GM21526 (cell line): ENCODE results near the gene NAGLU.
"Not testable (repeated sequence)": the region's sequence is repeated elsewhere in the genome, so short reads cannot be mapped to it uniquely, and the experiment has no call there.

Experiments used
- ATAC-seq: cut with Tn5 transposase; IDR thresholded peaks from one replicate; pipeline ENCODE4 v1.9.1; 2021; ENCODE audit warnings: moderate library complexity; ENCODE audit not compliant: unreplicated experiment, low FRiP score

Gene NAGLU

DNA sequence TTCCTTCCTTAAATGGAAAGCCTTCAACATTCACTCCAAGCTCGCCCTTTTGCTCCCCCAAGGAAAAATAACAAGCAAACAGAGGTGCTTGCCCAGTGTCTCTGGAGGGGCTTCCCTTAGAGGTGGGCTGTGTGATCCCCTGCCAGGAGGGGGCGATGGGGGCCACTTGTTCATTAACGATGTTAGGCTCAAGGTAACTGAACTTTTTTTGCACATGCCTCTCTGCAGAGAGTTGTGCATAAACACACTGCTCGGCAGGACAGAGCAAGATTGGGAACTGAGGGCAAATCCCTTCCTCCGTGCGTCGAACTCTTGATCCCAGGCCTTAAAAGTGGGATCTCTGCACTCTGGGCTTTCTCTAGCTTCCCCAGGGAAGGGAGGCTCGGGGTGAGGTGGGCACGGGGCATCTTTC is 15.5 kb upstream of the NAGLU start:
- no peak for ATAC-seq

DNA sequence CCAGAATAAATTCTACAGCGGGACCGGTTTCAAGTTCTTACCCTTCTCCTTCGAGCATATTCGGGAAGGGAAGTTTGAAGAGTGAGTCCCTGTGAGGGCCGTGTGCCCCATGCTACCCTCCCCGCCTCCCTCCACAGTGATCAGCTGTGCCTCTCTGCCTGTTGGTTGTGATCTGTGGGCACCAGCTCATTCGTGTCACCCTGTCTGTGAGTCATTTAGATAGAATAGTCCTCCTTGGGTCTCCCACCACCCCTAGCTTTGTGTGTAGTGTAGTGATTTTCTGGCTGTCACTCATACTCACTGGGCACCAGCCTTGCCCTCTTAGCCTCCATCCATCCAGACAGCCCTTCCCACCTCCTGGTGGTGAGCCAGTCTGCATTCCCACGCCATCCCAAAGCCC is 15.0 kb upstream of the NAGLU start:
- ATAC-seq = no peak

DNA sequence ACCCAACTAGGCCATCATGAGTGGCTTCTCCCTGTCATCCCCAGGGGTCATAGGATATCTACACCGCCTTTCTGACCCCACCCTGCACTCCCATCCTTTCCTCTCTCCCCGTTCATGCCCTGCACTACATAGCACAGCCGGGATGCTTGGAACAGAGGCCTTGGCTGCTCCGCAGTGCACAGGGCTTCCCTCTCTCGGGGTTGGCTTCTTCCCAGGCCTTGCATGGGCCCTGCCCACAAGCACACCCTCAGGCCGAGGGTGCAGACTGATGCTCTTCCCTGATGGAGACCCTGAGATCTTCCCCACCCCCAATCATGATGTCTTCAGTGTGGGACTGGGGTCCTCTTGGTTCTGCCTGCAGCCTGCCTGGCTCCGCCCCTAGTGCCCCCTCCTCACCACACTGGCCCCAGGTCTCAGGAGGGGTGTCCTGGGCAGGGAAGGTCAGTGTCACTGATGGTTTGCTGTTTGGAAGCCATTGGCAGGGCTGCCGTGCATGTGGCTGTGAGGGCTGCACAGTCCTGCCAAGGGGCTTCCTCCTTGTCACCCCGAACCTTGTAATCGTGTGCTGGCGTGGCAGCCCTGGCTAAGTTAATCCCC is 14.3 kb upstream of the NAGLU start:
- ATAC-seq = no peak

DNA sequence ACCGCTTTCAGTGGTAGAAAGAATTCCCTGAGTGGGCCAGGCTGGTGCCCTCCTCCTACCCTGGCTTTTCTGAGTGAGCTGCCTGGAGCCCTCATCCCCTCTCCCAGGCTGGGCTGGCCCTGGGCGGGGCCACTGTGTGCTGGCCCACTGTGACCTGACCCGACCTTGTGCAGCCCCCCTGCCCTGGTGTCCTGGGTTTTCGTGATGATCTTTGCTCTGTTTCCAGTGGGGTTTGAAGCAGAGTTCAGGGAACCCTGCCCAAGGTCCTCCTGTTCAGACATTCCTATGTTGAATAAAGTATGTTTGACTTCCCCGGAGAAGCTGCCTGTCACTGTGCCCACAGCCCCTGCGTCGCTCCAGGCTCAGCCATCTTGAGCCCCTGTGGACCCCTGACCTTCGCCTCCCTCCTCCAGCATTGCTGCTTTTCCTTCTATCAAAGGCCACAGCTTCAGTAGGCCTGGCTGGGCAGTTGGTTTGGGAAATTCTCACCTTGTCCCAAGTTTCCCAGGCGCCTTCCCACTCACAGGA is 13.7 kb upstream of the NAGLU start:
- ATAC-seq = no peak

DNA sequence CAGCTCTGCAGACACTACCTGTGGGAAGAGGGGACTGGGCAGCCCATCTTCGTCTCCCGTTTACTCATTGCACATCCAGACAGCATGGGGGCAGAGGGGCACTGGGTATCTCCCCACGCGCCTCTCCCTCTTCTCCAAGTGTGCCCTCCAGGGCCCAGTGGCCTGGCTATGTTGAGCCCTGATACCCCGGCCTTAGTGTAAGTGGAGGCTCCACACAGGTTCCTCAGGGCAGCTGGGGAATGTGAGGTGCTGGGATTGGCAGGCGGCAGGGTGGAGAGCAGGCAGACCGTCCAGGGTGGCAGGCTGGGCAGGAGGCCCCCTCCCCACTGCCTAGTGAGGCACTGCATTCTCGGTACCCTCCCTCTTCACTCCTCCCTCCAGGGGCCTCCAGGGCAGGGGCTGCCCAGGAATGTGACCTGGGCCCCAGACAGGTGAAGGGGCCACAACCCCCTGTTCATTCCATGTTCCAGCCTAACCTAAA is 13.2 kb upstream of the NAGLU start:
- no peak for ATAC-seq

DNA sequence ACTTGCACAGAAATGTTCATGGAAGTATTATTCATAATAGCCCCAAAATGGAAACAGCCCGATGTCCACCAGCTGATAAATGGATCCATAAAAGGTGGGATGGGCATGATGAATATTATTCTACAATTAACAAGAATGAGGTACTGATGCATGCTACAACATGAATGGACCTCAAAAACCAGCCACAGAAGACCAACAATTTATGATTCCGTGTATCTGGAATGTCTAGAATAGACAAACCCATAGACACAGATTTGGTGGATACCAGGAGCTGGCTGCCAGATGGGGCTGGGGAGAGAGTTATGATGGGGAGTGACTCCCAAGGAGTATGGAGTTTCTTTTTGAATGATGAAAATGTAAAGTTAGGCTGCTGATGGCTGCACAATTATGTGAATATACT is 10.8 kb upstream of the NAGLU start:
- ATAC-seq = no peak

DNA sequence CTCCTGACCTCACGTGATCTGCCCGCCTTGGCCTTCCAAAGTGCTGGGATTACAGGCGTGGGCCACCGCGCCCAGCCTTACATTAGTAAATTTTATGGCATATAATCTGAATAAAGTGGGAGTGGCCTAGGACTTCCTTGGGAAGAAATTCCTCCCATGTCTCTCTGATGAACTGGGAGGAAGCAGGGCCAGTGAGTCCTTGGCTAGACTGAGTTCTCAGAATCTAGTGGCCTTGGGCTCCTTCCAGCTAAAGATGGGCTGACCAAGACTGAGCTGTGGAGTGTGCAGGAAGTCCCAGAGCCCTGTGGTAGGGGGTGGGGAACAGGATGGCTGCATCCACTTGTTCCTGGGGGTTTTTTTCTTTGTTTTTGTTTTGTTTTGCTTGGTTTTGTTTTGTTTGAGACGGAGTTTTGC is 10.0 kb upstream of the NAGLU start:
- no peak for ATAC-seq

DNA sequence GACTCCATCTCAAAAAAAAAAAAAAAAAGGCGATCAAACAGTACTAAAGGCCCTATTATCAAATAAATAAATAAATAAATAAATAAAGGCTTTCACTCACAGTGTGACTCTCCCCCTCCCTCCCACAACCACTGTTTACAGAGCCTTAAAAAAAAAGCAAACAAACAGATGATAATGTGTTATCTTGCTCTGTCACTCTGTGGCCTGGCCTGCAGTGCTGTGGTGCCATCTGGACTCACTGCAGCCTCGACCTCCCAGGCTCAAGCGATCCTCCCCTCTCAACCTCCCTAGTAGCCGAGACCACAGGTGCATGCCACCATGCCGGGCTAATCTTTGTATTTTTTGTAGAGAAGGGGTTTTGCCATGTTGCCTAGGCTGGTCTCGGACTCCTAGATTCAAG is 8.1 kb upstream of the NAGLU start:
- no peak for ATAC-seq

DNA sequence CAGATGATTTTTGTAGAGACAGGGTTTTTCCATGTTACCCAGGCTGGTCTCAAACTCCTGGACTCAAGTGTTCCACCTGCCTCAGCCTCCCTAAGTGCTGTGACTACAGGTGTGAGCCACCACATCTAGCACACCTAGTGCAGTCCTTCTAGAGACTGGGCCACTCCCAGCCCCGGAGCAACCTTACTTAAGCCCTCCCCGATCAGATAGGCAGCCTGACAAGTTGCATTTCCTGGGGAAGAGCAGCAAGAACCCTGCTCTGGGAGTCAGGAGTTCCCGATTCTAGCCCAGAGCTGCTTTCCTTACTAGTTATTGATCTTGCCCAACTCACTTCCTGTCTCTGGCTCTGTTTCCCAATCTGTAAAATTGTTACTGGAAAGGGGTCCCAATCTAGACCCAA is 7.0 kb upstream of the NAGLU start:
- no peak for ATAC-seq

DNA sequence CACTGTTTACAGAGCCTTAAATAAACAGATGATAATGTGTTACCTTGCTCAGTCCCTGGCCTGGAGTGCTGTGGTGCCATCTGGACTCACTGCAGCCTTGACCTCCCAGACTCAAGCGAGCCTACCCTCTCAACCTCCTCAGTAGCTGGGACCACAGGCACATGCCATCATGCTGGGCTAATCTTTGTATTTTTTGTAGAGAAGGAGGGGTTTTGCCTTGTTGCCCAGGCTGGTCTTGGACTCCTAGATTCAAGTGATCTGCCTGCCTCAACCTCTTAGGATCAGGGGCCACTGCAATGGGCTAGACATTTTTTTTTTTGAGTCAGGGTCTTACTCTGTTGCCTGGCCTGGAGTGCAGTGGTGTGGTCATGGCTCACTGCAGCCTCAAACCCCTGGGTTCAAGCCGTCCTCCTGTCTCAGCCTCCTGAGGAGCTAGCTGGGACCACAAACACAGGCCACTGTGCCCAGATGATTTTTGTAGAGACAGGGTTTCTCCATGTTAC is 5.0 kb upstream of the NAGLU start:
- no peak for ATAC-seq

DNA sequence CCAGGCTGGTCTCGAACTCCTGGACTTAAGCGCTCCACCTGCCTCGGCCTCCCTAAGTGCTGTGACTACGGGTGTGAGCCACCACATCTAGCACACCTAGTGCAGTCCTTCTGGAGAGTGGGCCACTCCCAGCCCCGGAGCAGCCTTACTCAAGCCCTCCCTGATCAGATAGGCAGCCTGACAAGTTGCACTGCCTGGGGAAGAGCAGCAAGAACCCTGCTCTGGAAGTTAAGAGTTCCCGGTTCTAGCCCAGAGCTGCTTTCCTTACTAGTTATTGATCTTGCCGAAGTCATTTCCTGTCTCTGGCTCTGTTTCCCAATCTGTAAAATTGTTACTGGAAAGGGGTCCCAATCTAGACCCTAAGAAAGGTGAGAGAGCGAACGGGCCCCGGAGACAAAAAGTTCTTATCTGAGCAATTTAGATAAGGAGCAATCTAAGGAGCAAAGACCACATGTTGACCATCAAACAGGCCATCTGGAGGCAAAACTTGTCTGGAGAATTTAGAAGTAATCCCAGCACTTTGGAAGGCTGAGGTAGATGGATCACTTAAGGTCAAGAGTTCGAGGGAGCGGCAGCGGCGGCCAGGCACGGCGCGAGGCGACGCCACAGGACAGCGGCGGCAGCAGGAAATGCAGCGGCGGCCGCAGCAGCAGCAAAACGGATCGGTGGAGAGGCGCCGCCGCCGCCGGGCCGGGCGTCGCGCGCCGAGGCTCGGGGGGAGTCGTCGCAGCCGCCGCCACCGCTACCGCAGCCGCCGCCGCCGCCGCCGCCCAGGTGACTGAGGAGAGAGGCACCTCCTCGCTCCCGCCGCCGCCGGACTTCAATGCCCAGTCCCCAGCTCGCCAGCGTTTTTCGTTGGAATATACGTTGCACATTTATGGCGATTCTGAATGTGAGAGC is 4.3 kb upstream of the NAGLU start:
- no peak for ATAC-seq

DNA sequence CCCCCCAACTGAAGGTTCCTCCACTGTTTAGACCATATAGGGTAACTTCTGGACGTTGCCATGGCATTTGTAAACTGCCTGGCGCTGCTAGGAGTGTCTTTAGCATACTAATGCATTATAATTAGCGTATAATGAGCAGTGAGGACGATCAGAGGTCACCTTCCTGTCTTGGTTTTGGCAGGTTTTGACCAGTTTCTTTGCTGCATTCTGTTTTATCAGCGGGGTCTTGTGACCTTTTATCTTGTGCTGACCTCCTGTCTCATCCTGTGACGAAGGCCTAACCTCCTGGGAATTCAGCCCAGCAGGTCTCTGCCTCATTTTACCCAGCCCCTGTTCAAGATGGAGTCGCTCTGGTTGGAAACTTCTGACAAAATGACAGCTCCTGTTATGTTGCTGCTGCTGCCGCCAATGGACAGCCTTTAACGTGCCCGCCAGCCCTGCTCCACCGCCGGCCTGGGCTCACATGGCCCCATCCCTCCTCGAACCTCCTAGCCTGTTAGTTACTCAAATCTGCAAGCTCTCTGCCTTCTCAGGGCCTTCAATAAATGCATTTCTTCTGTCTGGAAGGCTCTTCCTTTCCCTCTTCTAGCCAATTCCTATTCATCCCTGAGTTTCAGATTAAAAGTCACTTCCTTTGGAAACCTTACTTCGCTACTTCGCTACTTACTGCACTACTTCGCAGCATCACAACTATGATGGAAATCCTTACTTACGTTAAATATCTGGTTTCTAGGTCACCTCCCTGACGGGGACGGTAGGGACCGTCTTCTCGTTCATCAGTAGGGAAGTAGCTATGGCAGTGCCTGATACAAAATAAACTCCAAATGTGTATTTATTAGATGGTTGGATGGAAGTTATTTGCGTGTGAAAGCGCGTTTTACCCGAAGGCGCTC is 640 bp upstream of the NAGLU start:
- ATAC-seq = no peak

DNA sequence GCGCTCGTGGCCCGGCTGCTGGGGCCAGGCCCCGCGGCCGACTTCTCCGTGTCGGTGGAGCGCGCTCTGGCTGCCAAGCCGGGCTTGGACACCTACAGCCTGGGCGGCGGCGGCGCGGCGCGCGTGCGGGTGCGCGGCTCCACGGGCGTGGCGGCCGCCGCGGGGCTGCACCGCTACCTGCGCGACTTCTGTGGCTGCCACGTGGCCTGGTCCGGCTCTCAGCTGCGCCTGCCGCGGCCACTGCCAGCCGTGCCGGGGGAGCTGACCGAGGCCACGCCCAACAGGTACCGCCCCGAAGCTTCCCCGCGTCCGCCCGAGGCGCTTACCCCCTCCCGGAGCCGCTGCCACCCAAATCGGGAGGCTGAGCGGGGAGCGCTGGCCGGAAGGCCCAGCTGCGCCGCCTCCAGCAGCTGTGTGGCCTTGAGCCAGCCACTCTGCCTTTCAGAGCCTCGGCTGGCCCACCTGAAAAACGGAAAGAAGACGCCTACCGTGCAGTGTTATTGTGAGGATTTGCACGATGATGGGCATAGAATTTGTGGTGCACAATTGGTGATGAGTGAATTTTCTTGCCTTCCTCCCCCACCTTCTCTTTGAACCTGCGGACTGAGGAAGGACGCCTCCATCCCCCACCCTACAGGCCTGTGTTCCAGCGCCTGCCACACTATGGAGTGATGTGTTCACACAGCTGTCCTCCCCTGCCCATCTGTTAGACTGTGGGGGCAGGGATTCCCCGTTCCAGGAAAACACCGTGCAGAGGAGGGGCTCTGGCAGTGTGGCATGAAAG is 523 bp downstream of the NAGLU start:
- peak; percentile 55 for ATAC-seq

DNA sequence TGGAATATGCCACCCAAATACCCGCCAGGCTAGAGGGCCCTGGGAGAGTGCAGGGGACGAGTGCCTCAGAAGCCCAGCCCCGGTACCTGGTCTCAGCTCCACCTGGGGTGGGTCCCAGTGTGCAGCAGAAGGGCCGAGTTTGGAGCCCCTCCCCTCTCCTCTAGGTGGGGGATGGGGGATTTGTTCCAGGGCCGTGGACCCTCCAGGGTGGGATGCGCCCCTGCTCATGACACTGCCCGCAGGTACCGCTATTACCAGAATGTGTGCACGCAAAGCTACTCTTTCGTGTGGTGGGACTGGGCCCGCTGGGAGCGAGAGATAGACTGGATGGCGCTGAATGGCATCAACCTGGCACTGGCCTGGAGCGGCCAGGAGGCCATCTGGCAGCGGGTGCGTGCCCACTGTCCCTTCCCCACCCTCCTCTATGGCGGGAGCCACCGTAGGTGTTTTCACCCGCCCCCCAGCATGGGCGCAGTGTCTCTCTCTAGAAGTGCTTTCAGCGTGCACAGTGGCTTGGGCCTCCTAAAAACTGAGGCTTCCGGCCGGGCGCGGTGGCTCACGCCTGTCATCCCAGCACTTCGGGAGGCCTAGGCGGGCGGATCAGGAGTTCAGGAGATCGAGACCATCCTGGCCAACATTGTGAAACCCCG is 1.2 kb downstream of the NAGLU start:
- ATAC-seq = no peak

DNA sequence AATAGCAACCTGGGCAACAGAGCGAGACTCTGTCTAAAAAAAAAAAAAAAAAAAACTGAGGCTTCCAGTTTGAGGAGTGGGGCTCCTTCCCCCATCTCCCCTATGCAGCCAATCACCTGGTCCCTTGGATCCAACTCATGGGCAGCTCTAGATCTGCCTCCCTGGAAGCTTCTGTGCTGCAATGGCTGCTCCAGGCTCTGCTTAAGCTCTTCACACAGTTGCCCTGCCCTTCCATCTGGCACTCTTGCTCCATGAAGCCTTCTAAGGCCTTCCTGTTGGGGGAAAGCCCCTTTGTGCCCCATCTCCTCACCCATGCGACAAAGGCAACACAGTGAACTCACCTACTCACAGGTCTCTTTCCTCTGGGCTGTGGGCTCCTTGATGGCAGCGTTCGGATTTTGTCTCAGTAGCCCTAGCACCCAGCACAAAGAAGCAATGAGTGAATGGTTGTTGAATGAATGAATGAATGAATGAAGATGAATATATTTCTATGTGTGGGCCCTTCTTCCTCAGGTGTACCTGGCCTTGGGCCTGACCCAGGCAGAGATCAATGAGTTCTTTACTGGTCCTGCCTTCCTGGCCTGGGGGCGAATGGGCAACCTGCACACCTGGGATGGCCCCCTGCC is 1.9 kb downstream of the NAGLU start:
- ATAC-seq = no peak

DNA sequence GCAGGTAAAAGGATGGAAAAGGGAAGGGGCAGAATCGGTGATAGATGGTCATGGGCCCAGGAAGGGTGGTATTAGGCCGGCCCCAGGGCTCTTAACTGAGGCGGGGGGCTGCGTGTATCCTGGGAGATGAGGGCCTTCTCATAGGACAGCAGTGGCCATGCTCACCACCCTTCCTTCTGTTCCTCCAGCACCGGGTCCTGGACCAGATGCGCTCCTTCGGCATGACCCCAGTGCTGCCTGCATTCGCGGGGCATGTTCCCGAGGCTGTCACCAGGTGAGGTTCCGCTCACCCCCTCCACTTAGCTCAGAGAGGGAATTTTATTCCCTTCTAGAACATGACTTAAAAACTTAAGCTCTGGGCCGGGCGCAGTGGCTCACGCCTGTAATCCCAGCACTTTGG is 2.4 kb downstream of the NAGLU start:
- ATAC-seq = no peak

DNA sequence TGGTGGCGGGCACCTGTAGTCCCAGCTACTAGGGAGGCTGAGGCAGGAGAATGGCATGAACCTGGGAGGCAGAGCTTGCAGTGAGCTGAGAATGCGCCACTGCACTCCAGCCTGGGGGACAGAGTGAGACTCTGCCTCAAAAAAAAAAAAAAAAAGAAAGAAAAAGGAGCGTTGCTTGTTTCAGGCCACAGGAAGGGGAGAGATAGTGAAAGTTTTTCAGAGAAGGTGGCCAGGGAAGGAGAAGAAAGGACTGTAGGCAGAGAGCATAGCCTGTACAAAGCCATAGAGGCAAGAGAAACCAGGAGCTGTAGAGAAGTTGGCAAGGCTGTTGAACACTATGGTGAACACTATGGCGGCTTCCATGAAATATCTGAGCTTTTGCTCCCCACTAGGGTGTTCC is 4.5 kb downstream of the NAGLU start:
- ATAC-seq = not testable (repeated sequence)

DNA sequence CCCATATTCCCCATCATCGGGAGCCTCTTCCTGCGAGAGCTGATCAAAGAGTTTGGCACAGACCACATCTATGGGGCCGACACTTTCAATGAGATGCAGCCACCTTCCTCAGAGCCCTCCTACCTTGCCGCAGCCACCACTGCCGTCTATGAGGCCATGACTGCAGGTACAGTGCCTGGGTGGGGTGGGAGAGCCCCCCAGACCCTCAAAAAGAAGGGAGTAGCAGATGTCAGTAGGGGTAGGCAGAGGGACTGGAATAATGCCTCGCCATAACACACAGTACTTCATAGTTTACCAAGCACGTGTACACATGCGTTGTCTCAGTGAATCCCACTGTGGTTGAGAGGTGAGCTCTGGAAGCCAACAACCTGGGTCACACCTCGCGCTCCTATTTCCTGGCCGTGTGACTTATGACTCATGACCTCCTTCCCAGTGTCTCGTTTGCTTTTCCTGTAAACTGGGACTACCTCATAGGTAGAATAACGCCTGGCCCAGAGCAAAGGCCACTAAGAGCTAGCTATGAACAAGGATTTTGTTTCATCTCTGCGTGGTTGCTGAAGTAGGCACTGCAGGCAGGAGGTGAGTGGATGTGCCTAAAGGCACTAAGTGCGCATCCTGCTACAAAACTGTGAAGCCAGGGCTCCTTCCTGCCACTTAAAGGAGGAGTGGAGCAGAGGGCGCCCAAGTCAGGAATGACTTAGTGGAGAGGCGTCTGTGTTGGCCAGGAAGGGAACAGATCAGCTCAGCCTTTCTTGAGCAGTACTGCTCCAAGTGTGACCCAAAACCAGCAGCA is 5.2 kb downstream of the NAGLU start:
- ATAC-seq = no peak
